ENCODE results near the gene TBCD. TPM values are rescaled to one million over a fixed set of nuclear protein-coding genes. Genes with fewer than 3 reads are reported as not detected.

The TBCD gene
- total RNA-seq (2014; rRNA removed; shearing (Covaris generic)) (57.0 and 87.8 TPM in 2 replicates), total RNA-seq (2022) (134 and 145 TPM in 2 replicates), Bru-seq, nascent RNA (percentile 71 among the genes with signal in this experiment), BruChase-seq, experiment 1, labeled RNA remaining after a 6-hour chase (percentile 83 among the genes with signal in this experiment), BruChase-seq, experiment 2, labeled RNA remaining after a 2-hour chase (percentile 79 among the genes with signal in this experiment)
- long read RNA-seq, full-length matches to known transcripts: 6 of 62 reads
- long read RNA-seq, partial matches to known transcripts: 21 of 62 reads
- long read RNA-seq, other reads (novel, unspliced or antisense): 35 of 62 reads

- POLR2A ChIA-PET: no interaction called here
- intact Hi-C loops (cut with micrococcal nuclease; ENCODE audit: unreplicated experiment): loop anchor here (1.0 to 5.0 kb wide), 3 partner anchors 35 to 103 kb away; partner anchors contain the start of genes FN3KRP and WDR45B
- Histone ChIP-seq H3K4me2 (ENCODE audit: low read length) (peak within 1 kb of the TSS; percentile 97), H3K9me2 (ENCODE audit: insufficient read depth, low read length) (no peaks in the 10 kb centered on the region), H3K4me3 (ENCODE audit: low read depth, low read length, poor library complexity, severe bottlenecking) (peak within 1 kb of the TSS; percentile 84), H3K4me1 (ENCODE audit: insufficient read depth, low read length, poor library complexity, severe bottlenecking) (peaks cover 31% of the 10 kb centered on the region), H3K27ac (ENCODE audit: low read depth, low read length, poor library complexity, severe bottlenecking) (peak within 1 kb of the TSS; percentile 64), H3K79me2 (ENCODE audit: insufficient read depth, low read depth, low read length) (peaks cover 33% of the 10 kb centered on the region), H4K20me1 (ENCODE audit: insufficient read depth, low read length) (no peaks in the 10 kb centered on the region), H3K36me3 (ENCODE audit: insufficient read depth, low read length) (peaks cover 31% of the 10 kb centered on the region), H3K9me3 (ENCODE audit: low read length) (no peaks in the 10 kb centered on the region), H2AFZ (ENCODE audit: low read length) (peak within 1 kb of the TSS; percentile 62)
- CTCF ChIA-PET (ENCODE audit: unreplicated experiment): no interaction called here
- DNase-seq (ENCODE audit: low spot score): peak; percentile 93
- no peak for TF ChIP-seq CTCF (conservative IDR thresholded peaks at IDR 0.05; ENCODE audit: low read length)
- TF ChIP-seq EZH2phosphoT487 (IDR thresholded peaks at IDR 0.05; ENCODE audit: borderline replicate concordance, low read depth, low read length): no peak
- no TSS peak for BruUV-seq (replicated peaks)
Measured at GRCh38 chr17:82751571-82752370, at the start of gene TBCD. Gene TBCD (plus strand): TSS chr17:82752065. CDS start chr17:82752194, 129 bp downstream.

GRCh38 chr17:82702231-82702927, 49.5 kb upstream of the TBCD start:
- Histone ChIP-seq H3K4me3 (ENCODE audit: low read depth, low read length, poor library complexity, severe bottlenecking) (no peak overlapping the region), H3K9me3 (ENCODE audit: low read length) (no peaks in the 10 kb centered on the region), H3K4me2 (ENCODE audit: low read length) (no peak overlapping the region), H3K9me2 (ENCODE audit: insufficient read depth, low read length) (no peaks in the 10 kb centered on the region), H3K27ac (ENCODE audit: low read depth, low read length, poor library complexity, severe bottlenecking) (no peak overlapping the region), H3K4me1 (ENCODE audit: insufficient read depth, low read length, poor library complexity, severe bottlenecking) (peaks cover 10% of the 10 kb centered on the region), H4K20me1 (ENCODE audit: insufficient read depth, low read length) (no peaks in the 10 kb centered on the region), H2AFZ (ENCODE audit: low read length) (no peak overlapping the region), H3K36me3 (ENCODE audit: insufficient read depth, low read length) (no peaks in the 10 kb centered on the region), H3K79me2 (ENCODE audit: insufficient read depth, low read depth, low read length) (no peaks in the 10 kb centered on the region)
- TF ChIP-seq EZH2phosphoT487 (IDR thresholded peaks at IDR 0.05; ENCODE audit: borderline replicate concordance, low read depth, low read length) (no peak), CTCF (conservative IDR thresholded peaks at IDR 0.05; ENCODE audit: low read length) (no peak)
- intact Hi-C loops (cut with micrococcal nuclease; ENCODE audit: unreplicated experiment): no loop called here
- no peak for DNase-seq (ENCODE audit: low spot score)
- ChIA-PET POLR2A (interaction anchor here (1.2 kb wide), 1 partner anchor 23 kb away, joined by 3 read pairs; no protein-coding TSS in a partner anchor), CTCF (ENCODE audit: unreplicated experiment) (no interaction called here)
- no TSS peak for BruUV-seq (replicated peaks)

Data from OCI-LY7 (cell line).